OCI-LY1 (cell line): ENCODE data around the gene HS1BP3.

Source experiments
- H2AFZ ChIP-seq: fragments of 200-600 bp; sonication (generic), shearing (Covaris generic); 2 replicates; pipeline ENCODE4 v1.6.0; 2014; ENCODE audit warnings: antibody characterized with exemption, mild to moderate bottlenecking, low read length
- H3F3A ChIP-seq: fragments of 200-600 bp; sonication (generic), shearing (Covaris generic); 2 replicates; pipeline ENCODE4 v1.6.0; 2014; ENCODE audit warnings: mild to moderate bottlenecking, antibody characterized with exemption, low read length, moderate library complexity; ENCODE audit not compliant: insufficient read depth
- H3K27ac ChIP-seq: fragments of 200-600 bp; sonication (generic); 2 replicates; pipeline ENCODE4 v1.5.1; 2014; ENCODE audit warnings: low read length, mixed run types, mild to moderate bottlenecking, low read depth; ENCODE audit not compliant: poor library complexity, severe bottlenecking
- H3K27me3 ChIP-seq: fragments of 200-600 bp; sonication (generic); 2 replicates; pipeline ENCODE4 v1.6.0; 2014; ENCODE audit warnings: antibody characterized with exemption, mild to moderate bottlenecking, low read length, moderate library complexity; ENCODE audit not compliant: insufficient read depth
- H3K36me3 ChIP-seq: fragments of 200-600 bp; sonication (generic); 2 replicates; pipeline ENCODE4 v1.6.1; 2014; ENCODE audit warnings: mild to moderate bottlenecking, antibody characterized with exemption, low read length, moderate library complexity, mixed read lengths; ENCODE audit not compliant: insufficient read depth
- H3K4me1 ChIP-seq: fragments of 200-600 bp; sonication (generic); 2 replicates; pipeline ENCODE4 v1.5.1; 2014; ENCODE audit warnings: mild to moderate bottlenecking, low read length, moderate library complexity; ENCODE audit not compliant: insufficient read depth, severe bottlenecking
- H3K4me2 ChIP-seq: fragments of 200-600 bp; sonication (generic), shearing (Covaris generic); 2 replicates; pipeline ENCODE4 v1.6.1; 2014; ENCODE audit warnings: low read length
- H3K4me3 ChIP-seq: fragments of 200-600 bp; sonication (generic); 2 replicates; pipeline ENCODE4 v1.5.1; 2014; ENCODE audit warnings: low read length, low read depth, mild to moderate bottlenecking, mixed read lengths; ENCODE audit not compliant: poor library complexity, severe bottlenecking
- H3K79me2 ChIP-seq: fragments of 200-600 bp; shearing (Covaris generic); 2 replicates; pipeline ENCODE4 v1.6.1; 2016; ENCODE audit warnings: mixed run types, low read length, mixed read lengths; ENCODE audit not compliant: insufficient read depth
- H3K9ac ChIP-seq: fragments of 200-600 bp; sonication (generic), shearing (Covaris generic); 2 replicates; pipeline ENCODE4 v1.6.1; 2014; ENCODE audit warnings: mild to moderate bottlenecking, low read length, mixed read lengths
- H3K9me2 ChIP-seq: fragments of 200-600 bp; sonication (generic), shearing (Covaris generic); 2 replicates; pipeline ENCODE4 v1.6.1; 2014; ENCODE audit warnings: low read depth, mild to moderate bottlenecking, low read length, mixed read lengths
- H3K9me3 ChIP-seq: fragments of 200-600 bp; shearing (Covaris generic); 2 replicates; pipeline ENCODE4 v1.6.1; 2014; ENCODE audit warnings: low read length, mixed read lengths
- H4K20me1 ChIP-seq: fragments of 200-600 bp; sonication (generic), shearing (Covaris generic); 2 replicates; pipeline ENCODE4 v1.6.0; 2016; ENCODE audit warnings: mild to moderate bottlenecking, low read length; ENCODE audit not compliant: insufficient read depth
- CTCF ChIP-seq: fragments of 200-600 bp; sonication (generic), shearing (Covaris generic); IDR thresholded peaks from 2 replicates; pipeline ENCODE4 v1.5.1; 2017; ENCODE audit warnings: mild to moderate bottlenecking, antibody characterized with exemption, low read length, moderate library complexity, mixed read lengths
- EZH2 ChIP-seq: fragments of 200-600 bp; sonication (generic), shearing (Covaris generic); IDR thresholded peaks from 2 replicates; pipeline ENCODE4 v1.8.0; 2017; ENCODE audit warnings: borderline replicate concordance, mixed run types, mild to moderate bottlenecking, antibody characterized with exemption, low read length, moderate library complexity, mixed read lengths

Gene HS1BP3

DNA sequence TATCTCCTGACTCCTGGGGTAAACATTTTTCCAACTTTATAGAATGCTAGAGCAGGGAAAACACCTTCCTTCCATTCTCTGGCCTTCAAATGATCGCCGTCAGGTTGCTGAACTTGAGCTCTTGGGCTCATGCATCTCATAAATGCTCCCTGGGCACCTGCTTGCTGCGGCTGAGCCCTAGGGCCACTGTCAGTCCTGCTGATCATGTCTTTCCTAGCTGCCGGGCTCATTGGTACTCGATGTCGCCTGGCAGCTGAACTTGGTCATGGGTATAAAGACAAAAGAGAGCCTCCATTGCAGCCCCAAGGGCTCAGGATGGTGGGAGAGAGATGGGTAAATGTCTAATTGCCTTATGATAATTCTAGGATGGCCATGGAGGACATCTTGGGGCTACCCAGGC, 80.6 kb downstream of the HS1BP3 start:
- Histone ChIP-seq H2AFZ (no peak overlapping the region), H3K27ac (no peak overlapping the region), H3K27me3 (no peaks in the 10 kb centered on the region), H3F3A (no peaks in the 10 kb centered on the region), H4K20me1 (no peaks in the 10 kb centered on the region), H3K9me2 (no peaks in the 10 kb centered on the region), H3K9me3 (no peaks in the 10 kb centered on the region), H3K9ac (no peak overlapping the region), H3K4me2 (no peak overlapping the region), H3K4me3 (no peak overlapping the region), H3K36me3 (no peaks in the 10 kb centered on the region), H3K79me2 (no peaks in the 10 kb centered on the region), H3K4me1 (no peaks in the 10 kb centered on the region)
- TF ChIP-seq EZH2: no peak
- TF ChIP-seq CTCF: no peak

GRCh38 chr2:20569464-20570223, 81.3 kb downstream of the HS1BP3 start:
- no peak overlapping the region for H3K27ac ChIP-seq
- H2AFZ ChIP-seq: no peak overlapping the region
- no peaks in the 10 kb centered on the region for H3F3A ChIP-seq
- H4K20me1 ChIP-seq: no peaks in the 10 kb centered on the region
- H3K4me1 ChIP-seq: no peaks in the 10 kb centered on the region
- TF ChIP-seq EZH2: no peak
- TF ChIP-seq CTCF: no peak
- H3K9me3 ChIP-seq: no peaks in the 10 kb centered on the region
- no peak overlapping the region for H3K4me2 ChIP-seq
- no peaks in the 10 kb centered on the region for H3K79me2 ChIP-seq
- no peak overlapping the region for H3K4me3 ChIP-seq
- H3K9ac ChIP-seq: no peak overlapping the region
- H3K9me2 ChIP-seq: no peaks in the 10 kb centered on the region
- no peaks in the 10 kb centered on the region for H3K36me3 ChIP-seq
- no peaks in the 10 kb centered on the region for H3K27me3 ChIP-seq

DNA sequence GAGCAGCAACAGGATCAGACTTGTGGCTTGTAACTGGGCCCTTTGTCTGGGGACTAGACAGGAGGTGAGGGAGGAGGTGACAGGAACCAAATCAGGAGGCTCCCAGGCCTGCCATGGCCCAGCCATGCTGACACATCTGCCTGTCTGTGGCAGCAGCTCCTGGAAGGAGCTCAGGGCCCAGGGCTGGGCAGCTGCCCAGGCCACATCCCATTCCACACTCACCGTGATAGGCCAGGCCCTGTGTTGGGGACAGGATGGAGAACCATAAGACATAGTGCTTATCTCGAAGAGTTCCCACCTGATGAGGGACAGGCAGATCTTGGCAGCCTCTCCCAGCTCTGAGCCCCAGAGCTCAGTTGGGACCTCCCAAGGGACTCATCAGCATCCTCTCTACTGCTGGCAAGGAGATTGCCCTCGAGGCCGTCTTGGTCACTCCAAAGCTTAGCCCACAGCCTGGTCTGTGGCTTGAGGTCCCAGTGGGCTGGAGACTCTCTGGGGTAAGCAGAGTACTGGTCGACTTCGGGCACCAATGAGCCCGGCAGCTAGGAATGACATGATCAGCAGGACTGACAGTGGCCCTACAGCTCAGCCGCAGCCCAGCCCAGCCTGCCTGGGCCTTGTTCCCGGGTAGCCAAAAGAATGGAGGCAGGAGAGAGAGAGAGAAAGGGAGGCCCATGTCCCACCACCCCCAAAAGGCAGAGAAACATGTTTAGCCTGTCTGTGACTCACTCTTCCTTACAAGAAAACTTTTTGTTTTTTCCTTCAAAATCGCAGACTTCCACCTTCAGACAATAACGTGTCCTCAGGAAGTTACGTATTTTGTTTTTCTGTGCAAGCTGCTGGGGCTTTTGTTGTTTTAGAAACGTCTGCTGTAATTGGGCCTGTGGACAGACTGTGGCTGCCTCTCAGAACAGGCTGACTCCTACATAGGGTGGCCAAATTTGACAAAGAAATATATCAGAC, 82.1 kb downstream of the HS1BP3 start:
- no peak overlapping the region for H3K4me3 ChIP-seq
- H2AFZ ChIP-seq: no peak overlapping the region

More for the DNA sequence above, 82.1 kb downstream of the HS1BP3 start:
- H3K9me2 ChIP-seq: no peaks in the 10 kb centered on the region
- TF ChIP-seq CTCF (no peak), EZH2 (no peak)
- H3K9me3 ChIP-seq: no peaks in the 10 kb centered on the region
- H3K4me2 ChIP-seq: no peak overlapping the region
- no peak overlapping the region for H3K9ac ChIP-seq
- H4K20me1 ChIP-seq: no peaks in the 10 kb centered on the region
- H3K27me3 ChIP-seq: no peaks in the 10 kb centered on the region
- H3K27ac ChIP-seq: no peak overlapping the region
- H3K4me1 ChIP-seq: no peaks in the 10 kb centered on the region
- no peaks in the 10 kb centered on the region for H3K79me2 ChIP-seq
- no peaks in the 10 kb centered on the region for H3K36me3 ChIP-seq
- H3F3A ChIP-seq: no peaks in the 10 kb centered on the region
